HG03469 (cell line): ENCODE measurements around the gene TAL1.

ENCODE experiments used
- ATAC-seq: cut with Tn5 transposase; IDR thresholded peaks from one replicate; pipeline ENCODE4 v1.9.1; 2021; ENCODE audit warnings: mild to moderate bottlenecking, moderate library complexity, moderate number of reproducible peaks; ENCODE audit not compliant: unreplicated experiment

The TAL1 gene

GRCh38 chr1:47189844-47190508, 42.0 kb downstream of the TAL1 start, which contains the start of gene PDZK1IP1:
Gene PDZK1IP1 (minus strand): TSS chr1:47190036. CDS start chr1:47189932, 104 bp downstream.
- ATAC-seq = no peak

GRCh38 chr1:47188791-47189785, 42.9 kb downstream of the TAL1 start:
- ATAC-seq = no peak

- no peak for ATAC-seq
These were observed 44.1 kb downstream of the TAL1 start for GRCh38 chr1:47187926-47188250.

GRCh38 chr1:47187231-47187925, 44.6 kb downstream of the TAL1 start:
- ATAC-seq = no peak

- no peak for ATAC-seq
These were observed 45.5 kb downstream of the TAL1 start for GRCh38 chr1:47186267-47187185.

- no peak for ATAC-seq
These were observed 47.0 kb downstream of the TAL1 start for GRCh38 chr1:47184822-47185677.

GRCh38 chr1:47184090-47184821, 47.8 kb downstream of the TAL1 start:
- no peak for ATAC-seq

GRCh38 chr1:47183308-47184089, 48.5 kb downstream of the TAL1 start:
- ATAC-seq = no peak

GRCh38 chr1:47182676-47183235, 49.3 kb downstream of the TAL1 start:
- ATAC-seq = no peak

GRCh38 chr1:47181955-47182675, 49.9 kb downstream of the TAL1 start:
- no peak for ATAC-seq

- ATAC-seq = no peak
These were observed 50.7 kb downstream of the TAL1 start for GRCh38 chr1:47181095-47181954.

GRCh38 chr1:47180603-47181094, 51.4 kb downstream of the TAL1 start:
- no peak for ATAC-seq

- ATAC-seq = no peak
These were observed 51.9 kb downstream of the TAL1 start for GRCh38 chr1:47179988-47180563.

GRCh38 chr1:47179017-47179987, 52.7 kb downstream of the TAL1 start:
- ATAC-seq = peak; percentile 80
